Kidney epithelial cell (primary cell): Measurements from ENCODE around the gene SH3RF3. TPM values are rescaled to one million over a fixed set of nuclear protein-coding genes. Genes with fewer than 3 reads are reported as not detected.
A peak's percentile ranks its signal among the peaks of the same experiment; 100 is the strongest.

Source experiments
- DNase-seq: peaks from one replicate; pipeline ENCODE4 v3.0.0-alpha.2; 2010; ENCODE audit warnings: low read depth
- H3K27me3 ChIP-seq: 2 replicates; pipeline ENCODE4 v1.6.0; 2011; ENCODE audit warnings: low read length; ENCODE audit not compliant: control insufficient read depth, insufficient read depth
- H3K36me3 ChIP-seq: 2 replicates; pipeline ENCODE4 v1.5.1; 2011; ENCODE audit warnings: low read length; ENCODE audit not compliant: control insufficient read depth, insufficient read depth
- H3K4me3 ChIP-seq: 2 replicates; pipeline ENCODE4 v1.5.1; 2011; ENCODE audit warnings: low read depth, mild to moderate bottlenecking, control low read depth, low read length
- total RNA-seq: library from RNA; depleted of rRNA; stranded (reverse); fragments of >200 nt; gene quantifications from 2 replicates; pipeline ENCODE4 v1.2.3, GENCODE V29; 2015
- TF ChIP-seq, protein P1 (sequence below): IDR thresholded peaks from 2 replicates; pipeline ENCODE4 v1.5.1; 2011; ENCODE audit warnings: mild to moderate bottlenecking, moderate library complexity, low read length, control low read depth, inconsistent platforms; ENCODE audit not compliant: insufficient read depth, poor library complexity, severe bottlenecking

SH3RF3 gene
- total RNA-seq, 1 donor from 2014 or later = 9.6 TPM

DNA sequence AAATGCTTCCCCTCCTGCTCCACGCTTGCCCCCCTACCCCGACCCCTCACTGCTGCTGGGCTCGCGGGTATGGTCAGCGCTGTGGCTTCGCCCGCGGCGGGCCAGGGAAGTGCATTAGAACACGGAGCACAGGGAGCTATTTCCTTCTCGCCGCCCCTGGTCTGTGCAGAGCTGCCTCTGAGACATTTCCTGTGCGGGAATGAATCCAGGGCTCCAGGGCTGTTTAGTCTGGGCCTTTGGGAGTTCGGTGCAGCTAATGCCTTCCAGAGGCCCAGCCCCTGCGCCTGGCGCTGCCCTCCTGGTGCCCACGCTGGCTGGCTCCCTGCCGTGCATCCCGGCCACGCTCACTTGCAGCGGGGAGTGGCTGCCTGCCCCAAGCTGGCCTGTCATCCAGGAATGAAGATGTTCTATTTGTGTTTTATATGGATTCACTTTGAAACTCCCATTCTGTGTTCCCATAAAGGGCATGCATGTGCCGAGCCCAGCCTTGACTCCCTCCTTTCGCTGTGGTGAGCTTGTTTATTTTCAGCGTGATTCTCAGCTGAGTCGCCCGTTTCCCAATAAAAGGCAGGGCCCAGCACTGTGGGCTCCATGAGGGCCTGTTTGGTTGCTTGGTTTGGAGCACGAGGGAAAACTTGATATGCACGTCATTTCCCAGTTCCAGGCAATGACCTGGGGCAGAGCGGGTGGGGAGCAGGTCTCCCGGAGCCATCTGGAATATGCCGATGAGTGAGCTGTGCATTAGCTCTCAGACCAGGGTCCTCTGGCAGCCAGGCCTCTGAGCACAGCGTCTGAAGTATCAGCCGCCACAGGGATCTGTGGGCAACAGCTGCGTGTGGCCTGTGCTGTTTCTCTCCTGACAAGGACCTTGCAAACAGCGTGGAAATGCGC lies 42.7 kb downstream of the SH3RF3 start:
- TF ChIP-seq, protein P1, sequence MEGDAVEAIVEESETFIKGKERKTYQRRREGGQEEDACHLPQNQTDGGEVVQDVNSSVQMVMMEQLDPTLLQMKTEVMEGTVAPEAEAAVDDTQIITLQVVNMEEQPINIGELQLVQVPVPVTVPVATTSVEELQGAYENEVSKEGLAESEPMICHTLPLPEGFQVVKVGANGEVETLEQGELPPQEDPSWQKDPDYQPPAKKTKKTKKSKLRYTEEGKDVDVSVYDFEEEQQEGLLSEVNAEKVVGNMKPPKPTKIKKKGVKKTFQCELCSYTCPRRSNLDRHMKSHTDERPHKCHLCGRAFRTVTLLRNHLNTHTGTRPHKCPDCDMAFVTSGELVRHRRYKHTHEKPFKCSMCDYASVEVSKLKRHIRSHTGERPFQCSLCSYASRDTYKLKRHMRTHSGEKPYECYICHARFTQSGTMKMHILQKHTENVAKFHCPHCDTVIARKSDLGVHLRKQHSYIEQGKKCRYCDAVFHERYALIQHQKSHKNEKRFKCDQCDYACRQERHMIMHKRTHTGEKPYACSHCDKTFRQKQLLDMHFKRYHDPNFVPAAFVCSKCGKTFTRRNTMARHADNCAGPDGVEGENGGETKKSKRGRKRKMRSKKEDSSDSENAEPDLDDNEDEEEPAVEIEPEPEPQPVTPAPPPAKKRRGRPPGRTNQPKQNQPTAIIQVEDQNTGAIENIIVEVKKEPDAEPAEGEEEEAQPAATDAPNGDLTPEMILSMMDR = no peak
- H3K36me3 ChIP-seq = no peaks in the 10 kb centered on the region
- no peaks in the 10 kb centered on the region for H3K27me3 ChIP-seq
- no peak overlapping the region for H3K4me3 ChIP-seq
- DNase-seq = peak; percentile 35

GRCh38 chr2:109172556-109173105 lies 43.6 kb downstream of the SH3RF3 start:
- Histone ChIP-seq H3K4me3 (no peak overlapping the region), H3K36me3 (no peaks in the 10 kb centered on the region), H3K27me3 (no peaks in the 10 kb centered on the region)
- DNase-seq = no peak
- TF ChIP-seq, protein P1 = no peak

DNA sequence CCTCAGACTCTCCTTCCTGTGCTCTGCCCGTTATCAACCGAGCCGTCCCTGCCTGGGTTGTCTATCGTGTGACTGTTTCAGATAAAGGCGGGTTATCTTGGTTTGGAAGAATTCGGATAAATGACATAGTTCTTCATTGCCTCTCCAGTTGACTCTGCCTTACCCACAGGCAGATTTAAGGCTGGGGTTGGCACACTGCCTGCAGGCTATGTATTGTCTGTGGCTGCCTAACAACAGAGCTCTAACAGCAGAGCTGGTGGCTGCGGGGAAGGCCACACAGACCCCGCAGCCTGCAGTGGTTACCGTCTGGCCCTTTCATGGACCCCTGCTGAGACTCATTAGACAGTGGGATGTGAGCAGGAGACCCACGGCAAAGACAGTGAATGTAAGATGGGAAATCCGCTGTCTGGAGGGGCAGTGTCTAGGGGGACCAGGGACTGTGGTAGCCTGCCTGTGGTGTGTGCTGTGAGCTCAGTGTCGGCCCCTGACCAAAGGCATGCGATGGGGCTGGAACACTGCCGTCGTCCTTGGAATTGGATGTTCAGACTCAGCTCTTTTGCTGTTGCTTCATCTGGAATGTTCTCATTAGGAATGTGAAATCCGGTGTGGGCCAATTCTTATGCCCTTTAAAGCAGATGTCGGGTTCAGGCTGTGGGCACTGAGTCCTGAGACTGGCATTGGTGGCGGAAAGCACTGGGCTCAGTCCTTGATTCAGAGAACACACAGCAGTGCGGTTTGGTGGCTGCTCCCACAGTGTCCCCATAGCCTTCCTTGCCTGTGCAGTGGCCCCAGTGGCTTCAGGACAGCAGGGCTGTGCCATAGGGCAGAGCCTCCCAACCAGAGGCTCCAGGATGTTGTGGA lies 44.5 kb downstream of the SH3RF3 start:
- DNase-seq = no peak
- Histone ChIP-seq H3K4me3 (no peak overlapping the region), H3K27me3 (no peaks in the 10 kb centered on the region), H3K36me3 (no peaks in the 10 kb centered on the region)
- TF ChIP-seq, protein P1 = no peak

- TF ChIP-seq, protein P1 = no peak
- no peak for DNase-seq
- Histone ChIP-seq H3K4me3 (no peak overlapping the region), H3K27me3 (no peaks in the 10 kb centered on the region), H3K36me3 (no peaks in the 10 kb centered on the region)
Observed at GRCh38 chr2:109174214-109174613, 45.2 kb downstream of the SH3RF3 start.

- TF ChIP-seq, protein P1 = no peak
- no peaks in the 10 kb centered on the region for H3K36me3 ChIP-seq
- no peak for DNase-seq
- no peaks in the 10 kb centered on the region for H3K27me3 ChIP-seq
- no peak overlapping the region for H3K4me3 ChIP-seq
Observed at GRCh38 chr2:109174626-109175349, 45.8 kb downstream of the SH3RF3 start.
